Stimulated activated CD8-positive, alpha-beta memory T cell treated with anti-CD3 and anti-CD28 coated beads, Interleukin-12 subunit alpha, Interleukin-12 subunit beta, amount 100 ng/mL, for 24 hours (primary cell): Measurements from ENCODE around the gene OMP.
"Not testable (repeated sequence)": the region's sequence is repeated elsewhere in the genome, so short reads cannot be mapped to it uniquely, and the experiment has no call there.

Experiments used
- DNase-seq: peaks from one replicate; pipeline ENCODE4 v3.0.0-alpha.2; 2020; ENCODE audit errors: extremely low read depth

OMP gene, protein sequence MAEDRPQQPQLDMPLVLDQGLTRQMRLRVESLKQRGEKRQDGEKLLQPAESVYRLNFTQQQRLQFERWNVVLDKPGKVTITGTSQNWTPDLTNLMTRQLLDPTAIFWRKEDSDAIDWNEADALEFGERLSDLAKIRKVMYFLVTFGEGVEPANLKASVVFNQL

DNA sequence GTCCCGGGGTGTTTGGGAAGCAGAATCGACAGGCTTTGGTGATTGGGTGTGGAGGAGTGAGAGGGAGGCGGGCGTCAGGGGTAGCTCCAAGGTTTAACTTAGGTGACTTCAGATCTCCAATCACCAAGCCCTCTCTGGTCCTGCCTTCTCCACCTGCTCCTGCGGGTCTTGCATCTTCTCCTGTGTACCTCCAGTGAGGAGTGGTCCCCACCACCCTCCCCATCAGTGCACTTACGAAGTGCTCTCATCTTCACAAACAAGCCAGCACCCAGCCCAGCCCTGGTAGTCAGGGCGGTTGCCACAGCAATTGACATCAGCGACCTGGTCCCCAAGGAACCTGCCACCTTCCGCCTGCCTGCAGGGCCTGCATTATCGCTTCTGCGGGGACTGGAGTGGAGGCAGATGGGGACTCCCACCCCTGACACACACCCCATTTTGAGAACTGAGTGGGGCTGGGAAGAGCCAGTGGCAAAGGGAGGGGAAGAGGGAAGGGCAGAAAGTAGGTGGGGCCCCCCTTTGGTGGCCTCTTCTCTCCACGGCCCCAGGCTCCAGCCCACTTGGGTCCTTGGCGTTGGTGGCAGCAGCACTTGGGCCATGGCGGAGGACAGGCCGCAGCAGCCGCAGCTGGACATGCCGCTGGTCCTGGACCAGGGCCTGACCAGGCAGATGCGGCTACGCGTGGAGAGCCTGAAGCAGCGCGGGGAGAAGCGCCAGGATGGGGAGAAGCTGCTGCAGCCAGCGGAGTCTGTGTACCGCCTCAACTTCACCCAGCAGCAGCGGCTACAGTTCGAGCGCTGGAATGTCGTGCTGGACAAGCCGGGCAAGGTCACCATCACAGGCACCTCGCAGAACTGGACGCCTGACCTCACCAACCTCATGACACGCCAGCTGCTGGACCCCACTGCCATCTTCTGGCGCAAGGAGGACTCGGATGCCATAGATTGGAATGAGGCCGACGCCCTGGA is at the start of gene OMP:
OMP (plus strand) TSS at position 595 of the 965 bp plus-strand sequence; CDS start at position 595, 0 bp downstream.
- no peak for DNase-seq

DNA sequence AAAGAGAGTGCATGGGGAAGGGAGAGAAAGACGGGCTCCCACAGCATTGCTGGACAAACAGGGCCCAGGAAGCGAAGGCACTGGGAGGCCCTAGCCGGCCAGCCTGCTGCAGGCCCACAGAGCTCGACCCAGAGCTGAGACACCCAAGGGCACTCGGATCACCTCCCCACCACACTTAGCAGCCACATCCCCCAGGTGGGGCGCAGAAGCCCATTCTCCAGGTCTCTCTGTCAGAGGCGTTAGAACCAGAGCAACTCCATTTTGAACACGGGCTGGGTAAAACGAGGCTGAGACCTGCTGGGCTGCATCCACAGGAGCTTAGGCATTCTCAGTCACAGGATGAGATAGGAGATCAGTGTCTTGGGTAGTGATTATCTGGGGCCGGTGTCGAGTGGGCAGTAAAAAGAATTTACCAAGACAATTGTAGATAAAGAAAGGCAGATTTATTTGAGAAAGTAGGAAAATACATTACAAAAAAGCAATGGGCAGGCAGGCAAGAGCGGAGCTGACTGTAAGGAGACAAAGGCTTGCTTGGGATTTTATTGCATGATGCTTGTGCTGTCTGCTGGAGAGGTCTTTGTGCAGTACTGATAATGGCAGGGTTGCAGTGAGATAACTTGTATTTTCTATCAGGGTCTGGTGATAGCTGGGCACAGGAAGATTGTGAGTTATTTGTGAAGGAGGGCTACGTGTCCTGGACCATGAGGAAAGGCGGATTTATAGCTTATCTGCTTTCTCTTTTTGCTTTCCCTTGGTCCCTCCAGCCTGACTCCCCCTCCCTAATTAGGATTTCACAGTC is 49.2 kb upstream of the OMP start:
- DNase-seq: no peak

DNA sequence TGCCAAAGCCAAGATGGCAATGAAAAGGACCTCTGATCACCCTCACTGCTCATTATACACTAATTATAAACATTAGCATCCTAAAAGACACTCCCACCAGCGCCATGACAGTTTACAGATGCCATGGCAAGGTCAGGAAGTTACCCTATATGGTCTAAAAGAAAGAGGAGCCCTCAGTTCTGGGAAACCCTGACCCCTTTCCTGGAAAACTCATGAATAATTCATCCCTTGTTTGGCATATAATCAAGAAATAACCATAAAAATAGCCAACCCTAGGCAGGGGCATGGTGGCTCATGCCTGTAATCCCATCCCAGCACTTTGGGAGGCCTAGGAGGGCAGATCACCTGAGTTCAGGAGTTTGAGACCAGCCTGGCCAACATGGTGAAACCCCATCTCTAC is 48.6 kb upstream of the OMP start:
- DNase-seq: no peak

DNA sequence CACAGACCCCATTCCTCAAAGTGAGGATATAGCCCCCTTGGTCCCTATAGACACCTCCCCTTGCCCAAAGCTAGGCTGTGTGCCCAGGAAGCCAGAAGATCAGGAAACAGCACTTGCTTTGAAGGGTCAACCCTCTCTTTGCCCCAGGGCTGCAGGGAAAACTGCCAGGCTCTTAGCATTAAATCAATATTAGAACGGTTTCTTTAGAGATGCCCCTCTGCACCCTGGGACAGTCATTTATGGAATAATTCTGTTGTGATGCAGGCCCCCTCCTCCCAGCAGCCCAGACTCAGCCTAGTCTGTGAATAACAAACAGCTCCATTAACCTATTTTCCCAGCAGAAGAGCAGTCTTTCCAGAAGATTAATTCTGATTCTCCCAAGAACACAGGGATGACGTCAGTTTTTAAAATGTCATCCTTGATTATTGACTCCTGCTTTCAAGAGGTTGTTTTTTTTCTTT is 47.5 kb upstream of the OMP start:
- no peak for DNase-seq

DNA sequence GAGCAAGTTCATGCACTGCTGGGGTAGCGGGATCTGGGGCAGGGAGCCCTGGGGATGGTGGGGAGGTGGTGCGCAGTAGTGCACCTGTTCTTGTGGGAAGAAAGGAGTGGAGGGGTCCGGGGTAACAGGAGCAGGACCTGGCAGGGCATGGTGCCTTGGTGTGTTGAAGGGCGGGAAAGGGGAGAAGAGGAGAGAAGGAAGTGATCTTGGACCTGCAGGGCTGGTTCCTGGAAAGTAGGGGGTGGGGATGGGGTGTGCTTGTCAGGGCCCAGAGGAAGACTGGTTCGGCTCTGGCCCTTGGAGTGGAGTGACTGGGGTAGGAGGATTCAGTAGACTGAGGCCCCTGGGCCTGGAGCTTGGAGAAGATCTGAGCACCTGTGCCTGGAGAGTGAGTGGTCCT is 46.7 kb upstream of the OMP start:
- DNase-seq: no peak

DNA sequence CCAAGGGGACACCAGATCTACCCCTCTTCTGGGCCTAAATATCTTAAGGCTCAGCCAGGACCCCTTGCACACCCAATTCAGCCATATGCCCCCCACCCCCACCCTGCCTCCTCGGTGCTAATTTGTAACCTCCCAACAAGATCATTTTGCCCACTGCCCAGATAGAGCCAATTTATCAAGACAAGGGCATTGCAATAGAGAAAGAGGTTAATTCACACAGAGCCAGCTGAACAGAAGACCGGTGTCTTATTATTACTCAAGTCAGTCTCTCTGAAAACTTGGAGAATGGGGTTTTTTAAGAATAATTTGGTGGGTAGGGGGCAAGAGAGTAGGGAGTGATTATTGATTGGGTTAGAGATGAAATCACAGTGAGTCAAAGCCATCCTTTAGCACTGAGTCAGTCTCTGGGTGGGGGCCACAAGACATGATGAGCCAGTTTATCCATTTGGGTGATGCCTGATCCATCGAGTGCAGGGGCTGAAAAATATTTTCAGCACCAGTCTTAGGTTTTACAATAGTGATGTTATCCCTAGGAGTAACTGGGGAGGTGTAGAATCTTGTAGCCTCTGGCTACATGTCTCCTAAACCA is 45.7 kb upstream of the OMP start:
- DNase-seq: no peak

DNA sequence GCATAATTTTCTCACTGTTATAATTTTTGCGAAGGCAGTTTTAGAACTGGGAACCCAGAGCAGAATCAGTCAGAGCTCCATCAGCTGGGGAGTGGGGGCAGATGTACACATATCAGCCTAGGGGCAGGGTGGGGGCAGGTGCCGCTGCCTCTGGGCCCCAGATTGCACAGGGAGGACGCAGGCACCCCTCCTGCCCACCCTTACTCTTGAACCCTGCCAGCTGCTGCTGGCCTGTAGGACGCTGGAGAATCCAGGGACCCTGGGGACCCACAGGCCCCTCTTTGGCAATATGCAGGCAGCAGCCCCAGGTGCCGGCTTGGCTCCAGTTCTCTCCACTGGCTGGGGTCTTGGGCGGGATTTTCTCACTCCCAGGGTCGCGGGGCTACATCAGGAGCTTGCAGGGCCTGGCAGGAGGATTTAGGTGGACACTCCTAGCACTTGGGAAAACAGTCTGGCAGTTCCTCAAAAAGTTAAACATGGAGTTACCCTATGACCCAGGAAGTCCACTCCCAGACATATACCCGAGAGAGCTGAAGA is 44.6 kb upstream of the OMP start:
- DNase-seq: no peak

DNA sequence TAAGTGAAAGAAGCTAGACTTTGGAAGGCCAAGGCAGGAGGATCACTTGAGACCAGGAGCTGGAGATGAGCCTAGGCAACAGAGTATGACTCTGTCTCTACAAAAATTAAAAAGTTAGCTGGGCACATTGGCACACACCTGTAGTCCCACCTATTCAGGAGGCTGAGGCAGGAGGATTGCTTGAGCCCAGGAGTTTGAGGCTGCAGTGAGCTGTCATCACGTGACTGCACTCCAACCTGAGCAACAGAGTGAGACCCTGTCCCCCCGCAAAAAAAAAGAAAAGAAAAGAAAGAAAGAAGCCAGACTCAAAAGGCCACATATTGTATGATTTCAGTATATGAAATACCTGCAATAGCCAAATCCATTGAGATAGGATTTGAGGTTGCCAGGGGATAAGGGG is 43.7 kb upstream of the OMP start:
- DNase-seq: no peak

DNA sequence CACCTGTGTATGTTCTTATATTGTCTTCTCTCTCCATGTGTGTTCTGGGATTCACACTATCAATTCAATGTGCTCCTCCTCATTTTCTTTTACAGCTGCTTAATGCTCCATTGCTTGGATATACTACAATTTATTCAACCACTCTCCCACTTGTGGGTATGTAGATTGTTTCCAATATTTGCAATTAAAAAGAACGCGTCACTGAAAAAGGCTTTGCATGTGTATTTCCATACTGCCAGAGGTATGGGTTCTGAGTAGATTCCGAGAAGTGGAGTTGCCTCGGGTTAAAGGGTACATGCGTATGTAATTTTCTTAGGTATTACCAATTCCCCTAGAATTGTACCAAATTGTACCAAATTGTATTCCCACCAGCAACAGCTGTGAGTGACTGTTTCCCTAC is 42.8 kb upstream of the OMP start:
- DNase-seq: no peak

DNA sequence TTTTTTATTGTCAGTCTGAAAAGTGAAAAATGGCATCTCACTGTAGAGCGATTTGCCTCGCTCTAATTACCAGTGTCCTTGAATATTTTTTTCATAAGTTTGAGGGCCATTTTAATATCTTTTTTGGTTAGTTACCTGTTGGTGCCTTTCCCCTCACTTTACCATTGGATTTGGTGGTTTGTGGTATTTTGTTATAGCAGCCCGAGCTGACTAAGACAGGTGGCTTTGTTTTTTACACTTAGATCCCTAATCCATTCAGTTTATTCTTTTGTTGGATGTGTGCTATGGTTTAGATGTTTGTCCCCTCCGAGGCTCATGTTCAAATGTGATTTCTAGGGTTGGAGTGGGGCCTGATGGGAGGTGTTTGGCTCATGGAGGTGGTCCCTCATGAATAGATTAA is 42.4 kb upstream of the OMP start:
- no peak for DNase-seq

DNA sequence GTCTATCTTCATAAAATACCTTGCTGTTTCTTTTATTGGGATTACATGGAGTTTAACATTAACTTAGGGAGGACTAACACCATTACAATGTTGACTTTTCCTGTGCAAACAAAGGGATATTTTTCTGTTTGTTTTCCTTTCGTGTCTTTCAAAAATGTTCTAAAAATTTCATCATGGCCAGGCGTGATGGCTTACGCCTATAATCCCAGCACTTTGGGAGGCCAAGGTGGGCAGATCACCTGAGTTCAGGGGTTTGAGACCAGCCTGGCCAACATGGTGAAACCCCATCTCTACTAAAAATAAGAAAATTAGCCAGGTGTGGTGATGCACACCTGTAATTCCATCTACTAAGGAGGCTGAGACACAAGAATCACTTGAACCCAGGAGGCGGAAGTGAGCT is 41.4 kb upstream of the OMP start:
- DNase-seq: not testable (repeated sequence)

DNA sequence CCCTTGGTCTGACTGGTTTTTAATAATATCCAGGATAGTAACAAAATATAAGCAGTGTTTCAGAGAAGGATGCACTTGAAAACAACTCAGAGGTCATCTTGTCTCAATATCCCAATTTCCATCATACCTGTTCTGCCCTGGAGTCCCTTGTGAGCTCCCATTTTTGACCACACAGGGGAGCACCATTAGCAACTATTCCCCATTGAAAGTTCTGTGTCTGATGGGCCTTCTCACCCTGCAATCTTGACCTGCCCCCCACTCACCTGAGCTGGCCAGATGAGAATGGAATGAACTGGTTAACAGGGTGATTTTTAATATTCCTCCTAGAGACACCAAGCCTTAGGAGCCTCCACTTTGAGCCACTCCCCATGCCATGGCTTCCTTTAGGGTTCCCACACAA is 39.7 kb upstream of the OMP start:
- no peak for DNase-seq

DNA sequence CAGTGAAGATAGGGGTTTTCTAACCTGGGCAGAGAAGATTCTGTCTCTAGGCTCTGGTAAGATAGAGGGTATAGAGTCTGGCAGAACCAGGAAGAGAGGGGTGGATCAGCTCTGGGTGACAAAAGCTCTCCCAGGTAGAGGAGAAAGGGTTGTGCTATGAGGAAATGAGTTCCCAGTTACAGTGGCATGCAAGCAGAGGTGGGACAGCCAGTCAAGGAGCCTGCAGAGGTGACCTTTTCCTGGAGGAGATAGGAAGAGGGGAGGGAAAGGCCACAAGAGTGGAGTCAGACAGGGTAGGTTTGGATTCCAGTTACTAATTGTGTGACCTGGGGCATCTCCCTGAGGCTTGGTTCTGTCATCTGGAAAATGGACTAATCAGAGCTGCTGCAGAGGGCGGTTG is 39.2 kb upstream of the OMP start:
- no peak for DNase-seq

DNA sequence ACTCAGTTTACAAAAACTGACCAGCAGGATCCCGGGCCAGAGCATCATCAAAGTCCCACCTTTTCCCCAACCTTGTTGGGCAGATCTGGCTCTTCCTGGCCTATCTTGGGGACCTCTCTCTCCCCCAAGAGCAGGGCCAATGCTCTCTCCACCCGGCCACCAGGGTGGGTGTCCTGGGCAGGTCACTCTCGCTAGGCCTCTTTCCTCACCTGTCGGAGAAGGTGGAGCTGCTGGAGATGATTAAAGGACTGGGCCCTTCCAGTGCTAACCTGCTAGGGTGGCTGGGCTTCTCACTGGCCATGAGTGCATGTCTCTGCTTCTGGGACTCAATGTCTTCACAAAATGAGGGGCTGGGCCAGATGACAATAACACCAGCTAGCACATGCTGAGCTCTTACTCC is 38.8 kb upstream of the OMP start:
- DNase-seq: no peak

DNA sequence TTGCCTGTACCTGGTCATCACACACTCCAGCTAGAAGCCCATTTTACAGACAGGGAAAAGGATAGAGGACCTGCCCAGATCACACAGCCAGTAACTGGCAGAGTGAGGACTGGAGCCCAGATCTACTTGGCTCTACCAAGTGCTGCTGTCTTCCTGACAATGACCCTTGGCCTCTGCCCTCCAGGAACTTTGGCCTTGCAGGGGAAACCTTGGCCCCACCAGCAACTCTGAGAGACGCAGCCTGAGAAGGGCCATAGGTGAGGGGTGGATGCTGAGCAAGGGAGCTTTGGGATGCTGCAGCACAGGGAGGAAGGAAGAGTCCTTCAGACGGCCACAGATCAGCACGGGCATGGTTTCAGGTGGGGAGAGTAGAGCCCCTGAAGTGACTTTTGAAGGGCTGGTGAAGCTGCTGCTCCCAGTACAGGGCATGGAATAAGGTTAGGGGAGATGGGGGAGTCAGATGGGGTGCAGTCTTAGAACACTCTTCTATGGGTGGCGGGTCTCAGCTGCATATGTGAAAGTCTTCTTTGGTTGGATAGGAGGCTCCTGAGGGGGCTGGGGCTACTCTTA is 37.9 kb upstream of the OMP start:
- DNase-seq: no peak

DNA sequence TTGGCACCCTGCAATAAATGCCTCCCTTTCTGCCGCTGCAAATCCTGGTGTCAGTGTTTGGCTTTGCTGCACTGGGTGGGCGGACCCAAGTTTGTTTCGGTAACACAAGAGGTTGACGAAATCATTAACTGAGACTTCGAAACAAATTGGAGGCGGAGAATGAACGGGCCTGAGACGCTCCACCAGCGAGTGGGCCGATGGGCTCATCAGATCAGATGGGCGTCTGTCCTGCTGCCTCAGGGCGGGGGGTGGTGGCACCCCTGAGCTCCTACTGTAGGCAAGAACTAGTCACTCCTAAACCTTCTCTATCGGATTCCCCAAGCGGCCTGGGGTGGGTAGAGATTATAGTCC is 36.8 kb upstream of the OMP start:
- no peak for DNase-seq

DNA sequence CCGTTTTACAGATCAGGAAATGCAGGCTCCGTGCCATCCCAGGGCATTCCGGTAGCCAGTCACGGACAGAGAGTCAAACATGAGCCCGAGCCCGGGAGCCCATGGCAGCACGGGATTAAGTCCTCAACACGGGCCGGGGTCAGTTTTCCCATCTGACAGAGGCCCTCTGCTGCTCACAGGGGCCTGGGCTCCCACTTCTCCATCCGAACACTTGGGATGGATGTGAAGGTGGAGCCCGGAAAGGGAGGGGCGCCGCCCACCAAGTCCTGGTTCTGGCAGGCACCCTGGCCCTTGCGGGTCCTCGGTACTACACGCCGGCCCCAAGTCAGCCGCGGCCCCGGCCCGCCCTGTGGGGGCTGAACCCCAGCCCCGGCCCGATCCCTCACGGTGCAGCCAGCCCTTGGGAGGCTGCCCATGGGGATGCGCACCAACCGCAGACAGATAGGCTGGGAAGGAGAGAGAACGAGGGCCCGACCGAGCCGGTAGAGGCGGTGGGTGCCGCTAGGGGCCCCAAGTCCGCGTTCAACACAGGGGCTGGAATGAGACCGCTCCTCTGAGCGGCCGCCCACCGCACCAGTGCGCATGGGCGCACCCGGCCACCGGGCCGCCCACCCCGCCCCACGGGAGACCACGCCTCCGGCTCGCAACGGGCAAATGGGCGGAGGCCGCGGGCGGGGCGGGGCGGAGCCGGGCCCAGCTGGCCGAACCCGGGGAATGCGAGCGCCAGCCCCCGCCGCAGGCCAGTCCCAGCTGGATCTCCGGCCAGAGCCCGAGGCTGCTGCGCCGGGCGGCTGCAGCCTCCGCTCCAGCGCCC is 36.2 kb upstream of the OMP start, which contains the start of gene CAPN5:
CAPN5 (plus strand) TSS at position 743 of the 814 bp plus-strand sequence. CDS start 17,916 bp downstream, outside the sequence.
- DNase-seq: peak; percentile 75

DNA sequence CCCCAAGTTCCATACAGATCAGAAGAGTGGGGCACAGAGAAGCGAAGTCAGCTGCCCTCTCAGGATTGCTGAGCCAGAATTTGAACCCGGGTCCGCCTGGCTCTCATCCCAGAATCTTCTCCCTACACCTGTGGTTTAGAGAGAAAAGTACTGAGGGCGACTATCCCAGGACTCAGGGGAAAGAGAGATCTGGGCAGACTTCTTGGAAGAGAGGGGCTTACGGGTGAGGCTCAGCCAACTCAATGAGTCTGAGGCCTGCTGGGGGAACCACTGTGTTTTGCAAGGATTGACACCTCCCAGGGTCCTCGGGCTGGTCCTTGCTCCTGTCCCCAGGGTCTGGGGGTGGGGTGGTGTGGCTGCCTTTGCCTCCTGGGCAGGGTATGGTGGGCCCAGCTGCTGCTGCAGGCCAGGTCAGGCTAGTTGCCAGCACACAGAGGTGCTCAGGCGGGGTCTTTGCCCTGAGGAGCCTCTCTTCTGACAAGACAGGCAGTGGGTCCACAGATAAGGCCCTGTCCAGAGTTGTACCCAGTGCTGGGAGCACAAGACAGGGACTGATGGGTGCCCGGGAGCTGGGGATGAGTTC is 34.7 kb upstream of the OMP start:
- no peak for DNase-seq

DNA sequence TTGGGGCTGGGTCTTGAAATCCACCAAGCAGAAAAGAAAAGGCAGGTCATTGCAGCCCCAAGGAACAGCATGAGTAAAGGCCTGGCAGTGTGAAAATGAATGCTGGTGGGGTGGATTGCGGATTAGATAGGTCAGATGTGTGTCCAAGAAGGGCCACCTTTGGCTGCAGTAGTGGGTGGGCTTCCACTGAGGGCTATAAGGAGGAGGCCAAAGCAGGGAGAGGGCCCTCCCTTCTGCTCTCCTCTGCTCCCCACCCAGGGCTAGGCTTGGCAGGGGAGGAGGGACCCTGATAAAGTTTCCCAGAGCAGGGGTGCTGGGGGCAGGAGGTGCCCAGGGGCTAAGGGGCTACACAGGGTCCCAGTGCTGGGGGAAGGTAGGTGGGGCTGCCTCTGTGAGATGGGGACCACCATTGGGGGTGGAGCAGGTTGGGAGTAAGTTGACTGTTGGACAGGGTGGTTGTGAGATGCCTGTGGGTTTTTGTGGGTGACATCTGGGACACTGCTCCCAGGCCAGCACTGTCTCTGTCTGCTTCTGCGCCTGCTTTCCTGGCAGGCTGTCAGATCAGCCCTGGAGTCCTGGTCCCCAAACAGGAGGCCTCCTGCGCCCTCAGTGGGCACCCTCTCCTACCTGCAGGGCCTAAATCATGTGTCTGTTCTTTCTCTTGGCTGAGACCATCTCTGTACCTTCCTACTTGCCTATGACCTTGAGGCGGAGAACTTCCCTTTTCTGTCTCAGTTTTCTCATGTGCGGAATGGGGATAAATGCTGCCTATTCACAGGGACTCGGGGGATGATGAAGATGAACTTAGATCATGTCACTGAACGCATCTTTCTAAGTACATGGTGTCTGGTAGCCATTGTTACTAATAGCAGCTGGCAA is 33.9 kb upstream of the OMP start:
- no peak for DNase-seq
